NCI-H2227 (cell line): Measurements from ENCODE around the gene GUCY2D.

Source experiments
- DNase-seq: peaks from one replicate; lab custom pipeline; 2025; ENCODE audit not compliant: unreplicated experiment; lab: John Stamatoyannopoulos, UW

Gene GUCY2D

GRCh38 chr17:8063761-8064534, 61.5 kb downstream of the GUCY2D start:
- DNase-seq, result no peak

DNA sequence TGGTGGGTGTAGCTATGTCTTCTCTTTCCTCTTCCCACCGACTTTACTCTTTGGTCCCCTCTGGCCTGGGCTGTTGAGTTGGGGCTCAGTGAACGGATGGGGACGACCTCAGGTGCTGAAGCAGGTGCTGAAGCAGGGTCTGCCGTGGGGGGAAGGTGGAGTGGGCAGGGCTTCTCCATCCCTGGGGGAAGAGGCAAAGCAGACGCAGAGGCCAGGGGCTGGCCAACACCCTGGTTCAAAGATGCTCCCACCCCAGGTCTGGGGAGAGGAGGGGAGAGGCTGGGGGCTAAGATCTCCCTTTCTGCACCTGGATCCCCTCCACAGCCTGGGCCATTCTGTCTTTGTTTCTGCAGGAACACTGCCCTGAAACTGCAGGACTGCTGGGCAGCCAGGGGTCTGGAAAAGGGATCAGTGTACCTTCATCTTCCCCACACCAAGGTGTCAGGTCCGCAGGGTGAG, 62.2 kb downstream of the GUCY2D start:
- no peak for DNase-seq

DNA sequence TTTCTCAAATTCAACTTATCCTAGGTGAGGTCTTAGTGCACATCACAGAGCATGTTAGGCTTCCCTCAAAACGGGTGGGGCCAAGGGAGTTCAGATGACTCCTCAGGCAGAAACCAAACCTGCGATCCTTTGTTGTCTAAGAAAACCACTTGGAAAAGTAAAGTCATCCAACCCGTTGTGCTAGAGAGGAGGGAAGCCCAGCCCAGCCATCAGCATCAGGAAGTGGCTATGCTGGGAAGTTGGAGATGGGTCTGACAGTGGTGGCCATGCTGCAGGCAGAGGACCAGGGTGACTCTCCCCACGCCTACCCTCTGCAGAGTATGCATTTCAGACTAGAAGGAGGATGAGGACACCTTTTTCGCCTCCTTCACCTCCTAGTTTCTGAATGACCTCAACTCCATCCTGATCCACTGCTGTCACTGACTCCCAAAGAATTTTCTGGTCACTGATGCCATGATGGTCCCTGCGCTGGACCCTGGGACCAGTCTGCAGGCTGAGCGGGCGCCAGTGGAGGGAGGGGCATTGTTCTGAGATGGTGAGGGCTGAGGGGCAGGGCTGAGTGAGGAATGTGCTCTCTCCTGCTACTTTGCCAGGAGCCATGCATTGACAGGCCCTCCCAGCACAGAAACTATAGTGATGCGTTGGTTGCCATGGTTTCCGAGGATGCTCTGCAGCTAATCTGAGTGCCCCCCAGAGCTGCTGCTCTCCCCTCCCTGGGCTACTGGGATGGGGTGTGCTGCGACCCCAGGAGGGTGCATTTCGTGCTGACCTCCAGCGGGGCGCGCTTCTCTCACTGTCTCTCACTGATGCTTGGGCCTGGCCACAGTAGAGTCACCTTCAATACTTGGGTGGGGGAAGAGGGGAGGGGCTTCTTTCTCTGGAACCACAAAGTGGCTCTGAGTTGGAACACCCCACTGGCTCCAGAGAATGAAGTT, 64.7 kb downstream of the GUCY2D start:
- DNase-seq, result no peak

DNA sequence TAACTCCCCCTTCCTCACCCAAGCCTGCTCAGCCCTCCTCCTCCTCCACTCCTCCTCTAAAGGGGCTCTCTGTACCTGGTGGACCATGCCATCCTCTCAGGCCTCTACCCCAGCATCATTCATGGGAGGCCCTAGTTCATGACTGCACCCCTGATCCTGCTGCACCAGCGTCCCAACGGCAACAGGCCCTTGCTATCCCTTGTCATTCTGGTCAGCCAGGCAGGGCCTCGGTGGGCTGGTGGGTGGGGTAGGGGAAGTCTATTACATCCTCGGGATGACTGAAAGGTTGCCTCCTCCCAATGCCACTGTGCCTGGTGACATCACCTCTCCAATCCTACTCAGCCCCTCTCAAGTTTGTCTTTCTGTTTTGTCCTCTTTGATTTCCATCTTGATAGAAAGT, 65.4 kb downstream of the GUCY2D start:
- no peak for DNase-seq

GRCh38 chr17:8068736-8069586, 66.5 kb downstream of the GUCY2D start:
- DNase-seq, result no peak

DNA sequence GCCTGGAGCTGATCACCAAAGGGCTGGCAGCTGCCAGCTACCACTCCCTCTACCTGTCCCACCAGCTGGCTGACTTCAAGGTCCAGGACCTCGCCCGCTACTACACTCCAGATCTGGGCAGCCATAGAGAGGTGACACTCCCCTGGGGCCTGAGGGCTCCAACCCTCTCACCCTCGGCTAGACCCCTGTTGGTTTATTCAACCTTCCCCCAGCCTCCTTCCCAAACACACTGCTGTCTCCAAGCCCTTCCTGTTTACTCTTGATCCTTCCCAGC, 67.1 kb downstream of the GUCY2D start:
- no peak for DNase-seq
